ENCODE data around the gene ADAMTS1.
A peak's percentile ranks its signal among the peaks of the same experiment; 100 is the strongest.

Gene ADAMTS1

DNA sequence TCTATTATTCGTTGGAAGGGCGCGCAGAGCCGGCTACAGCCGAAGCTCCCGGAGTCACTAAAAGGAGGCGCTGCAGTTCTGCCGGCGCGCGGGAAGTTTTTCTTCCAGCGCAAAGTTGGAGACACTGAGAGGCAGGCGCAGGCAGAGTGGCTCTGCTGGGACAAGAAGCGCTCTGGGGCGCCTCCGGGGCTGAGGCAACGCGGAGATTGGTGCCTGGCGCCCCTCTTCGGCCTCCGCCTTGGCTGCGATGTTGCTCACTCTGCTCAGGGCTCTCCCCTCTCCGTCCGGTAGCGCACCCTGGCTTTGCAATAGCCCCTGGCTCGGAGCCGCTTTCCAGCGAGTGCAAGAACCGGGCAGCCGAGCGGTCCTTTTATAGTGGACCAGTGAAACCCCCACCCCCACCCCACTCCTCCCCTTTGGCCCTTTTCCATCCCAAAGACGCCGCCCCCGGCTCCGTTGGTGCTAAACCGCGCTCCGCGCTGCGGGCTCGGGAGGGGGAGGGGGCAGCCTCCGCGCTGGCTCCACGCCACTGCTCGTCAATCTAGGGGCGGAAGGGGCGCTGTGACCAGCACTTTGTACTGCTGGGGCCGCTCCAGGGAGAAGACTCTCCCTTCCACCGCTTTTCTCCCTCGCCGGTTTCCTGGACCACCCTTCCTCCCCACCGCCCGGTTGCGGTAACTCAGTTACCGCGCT lies at the start of gene ADAMTS1:
Gene ADAMTS1, minus strand, starts transcription at position 344 of the 693 bp plus-strand sequence. CDS start 455 bp downstream, outside the sequence.
- peak; percentile 91 for DNase-seq (ENCODE audit: low read depth)
- TF ChIP-seq, protein P1, sequence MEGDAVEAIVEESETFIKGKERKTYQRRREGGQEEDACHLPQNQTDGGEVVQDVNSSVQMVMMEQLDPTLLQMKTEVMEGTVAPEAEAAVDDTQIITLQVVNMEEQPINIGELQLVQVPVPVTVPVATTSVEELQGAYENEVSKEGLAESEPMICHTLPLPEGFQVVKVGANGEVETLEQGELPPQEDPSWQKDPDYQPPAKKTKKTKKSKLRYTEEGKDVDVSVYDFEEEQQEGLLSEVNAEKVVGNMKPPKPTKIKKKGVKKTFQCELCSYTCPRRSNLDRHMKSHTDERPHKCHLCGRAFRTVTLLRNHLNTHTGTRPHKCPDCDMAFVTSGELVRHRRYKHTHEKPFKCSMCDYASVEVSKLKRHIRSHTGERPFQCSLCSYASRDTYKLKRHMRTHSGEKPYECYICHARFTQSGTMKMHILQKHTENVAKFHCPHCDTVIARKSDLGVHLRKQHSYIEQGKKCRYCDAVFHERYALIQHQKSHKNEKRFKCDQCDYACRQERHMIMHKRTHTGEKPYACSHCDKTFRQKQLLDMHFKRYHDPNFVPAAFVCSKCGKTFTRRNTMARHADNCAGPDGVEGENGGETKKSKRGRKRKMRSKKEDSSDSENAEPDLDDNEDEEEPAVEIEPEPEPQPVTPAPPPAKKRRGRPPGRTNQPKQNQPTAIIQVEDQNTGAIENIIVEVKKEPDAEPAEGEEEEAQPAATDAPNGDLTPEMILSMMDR (conservative IDR thresholded peaks at IDR 0.05; ENCODE audit: low read length) = peak; percentile 26
- peak within 1 kb of the TSS; percentile 98 for H3K4me3 ChIP-seq (ENCODE audit: low read length)

- TF ChIP-seq, protein P1 (conservative IDR thresholded peaks at IDR 0.05; ENCODE audit: low read length) = no peak
- no peak overlapping the region for H3K4me3 ChIP-seq (ENCODE audit: low read length)
- peak; percentile 29 for DNase-seq (ENCODE audit: low read depth)
Measured at GRCh38 chr21:26892151-26892550, 46.9 kb upstream of the ADAMTS1 start.

DNA sequence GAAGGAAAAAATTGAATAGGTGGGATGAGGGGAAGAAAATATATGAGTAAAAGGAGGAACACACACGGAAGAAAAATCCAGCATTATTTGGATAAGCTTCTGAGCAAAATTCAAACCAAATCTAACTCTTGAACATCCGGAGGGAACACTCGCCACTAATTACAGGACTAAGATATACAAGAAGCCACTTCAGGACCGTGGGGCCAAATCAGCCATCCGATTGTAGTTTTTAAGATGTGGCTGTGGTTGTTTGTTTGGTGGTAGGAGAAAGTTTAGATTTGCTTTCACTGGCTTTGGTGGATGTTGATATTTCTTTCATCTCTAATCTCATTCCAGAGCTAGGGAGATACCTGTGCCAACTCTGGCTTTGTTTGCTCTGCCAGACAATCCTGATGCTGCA lies 43.7 kb upstream of the ADAMTS1 start:
- DNase-seq (ENCODE audit: low read depth) = no peak
- TF ChIP-seq, protein P1 (conservative IDR thresholded peaks at IDR 0.05; ENCODE audit: low read length) = no peak
- H3K4me3 ChIP-seq (ENCODE audit: low read length) = no peak overlapping the region

- TF ChIP-seq, protein P1 (conservative IDR thresholded peaks at IDR 0.05; ENCODE audit: low read length) = no peak
- peak; percentile 73 for DNase-seq (ENCODE audit: low read depth)
- no peak overlapping the region for H3K4me3 ChIP-seq (ENCODE audit: low read length)
Measured at GRCh38 chr21:26888256-26888655, 43.0 kb upstream of the ADAMTS1 start.

DNA sequence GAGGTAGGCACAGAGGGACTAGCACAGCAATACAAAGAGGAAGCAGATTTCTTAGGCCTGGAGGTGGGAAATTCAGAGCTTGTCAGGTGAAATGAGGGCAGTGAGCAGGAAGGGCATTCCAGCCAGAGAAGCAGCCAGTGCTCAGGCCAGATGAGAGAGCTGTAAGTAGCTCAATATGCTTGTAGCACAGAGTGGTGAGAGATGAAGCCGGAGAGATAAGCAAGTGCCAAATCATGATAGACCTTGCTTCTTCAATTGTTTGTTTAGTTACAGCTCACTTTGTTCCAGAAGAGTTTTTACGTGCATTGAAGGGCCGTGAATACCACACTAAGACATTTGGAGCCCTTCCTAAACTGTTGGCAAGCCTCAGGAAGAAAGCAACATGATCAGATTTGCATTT lies 42.0 kb upstream of the ADAMTS1 start:
- H3K4me3 ChIP-seq (ENCODE audit: low read length) = no peak overlapping the region
- TF ChIP-seq, protein P1 (conservative IDR thresholded peaks at IDR 0.05; ENCODE audit: low read length) = no peak
- DNase-seq (ENCODE audit: low read depth) = peak; percentile 56

DNA sequence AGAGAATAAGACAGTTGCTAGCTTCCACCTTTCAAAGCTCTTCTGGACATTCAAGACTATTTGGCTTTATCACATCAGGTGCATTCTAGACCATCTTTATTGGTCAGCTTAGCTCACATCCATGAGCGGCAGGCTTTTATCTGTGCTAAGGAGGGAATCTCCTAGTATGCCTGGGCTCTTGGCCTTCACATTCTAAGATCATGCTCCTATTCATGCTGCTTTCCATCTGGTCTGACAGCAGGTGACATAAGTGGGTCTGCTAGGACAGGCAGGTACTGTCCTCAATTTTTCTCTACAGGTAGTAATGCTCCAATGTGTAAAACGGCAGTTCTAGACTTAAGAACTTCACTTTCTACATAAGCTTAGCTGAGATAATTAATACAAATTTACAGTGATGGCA lies 39.2 kb upstream of the ADAMTS1 start:
- DNase-seq (ENCODE audit: low read depth) = no peak
- no peak overlapping the region for H3K4me3 ChIP-seq (ENCODE audit: low read length)
- TF ChIP-seq, protein P1 (conservative IDR thresholded peaks at IDR 0.05; ENCODE audit: low read length) = no peak

- TF ChIP-seq, protein P1 (conservative IDR thresholded peaks at IDR 0.05; ENCODE audit: low read length) = no peak
- H3K4me3 ChIP-seq (ENCODE audit: low read length) = no peak overlapping the region
- peak; percentile 20 for DNase-seq (ENCODE audit: low read depth)
Measured at GRCh38 chr21:26883768-26884167, 38.6 kb upstream of the ADAMTS1 start.

All from AG10803 (cell line).